Measurements from ENCODE around the gene DNASE2.

DNA sequence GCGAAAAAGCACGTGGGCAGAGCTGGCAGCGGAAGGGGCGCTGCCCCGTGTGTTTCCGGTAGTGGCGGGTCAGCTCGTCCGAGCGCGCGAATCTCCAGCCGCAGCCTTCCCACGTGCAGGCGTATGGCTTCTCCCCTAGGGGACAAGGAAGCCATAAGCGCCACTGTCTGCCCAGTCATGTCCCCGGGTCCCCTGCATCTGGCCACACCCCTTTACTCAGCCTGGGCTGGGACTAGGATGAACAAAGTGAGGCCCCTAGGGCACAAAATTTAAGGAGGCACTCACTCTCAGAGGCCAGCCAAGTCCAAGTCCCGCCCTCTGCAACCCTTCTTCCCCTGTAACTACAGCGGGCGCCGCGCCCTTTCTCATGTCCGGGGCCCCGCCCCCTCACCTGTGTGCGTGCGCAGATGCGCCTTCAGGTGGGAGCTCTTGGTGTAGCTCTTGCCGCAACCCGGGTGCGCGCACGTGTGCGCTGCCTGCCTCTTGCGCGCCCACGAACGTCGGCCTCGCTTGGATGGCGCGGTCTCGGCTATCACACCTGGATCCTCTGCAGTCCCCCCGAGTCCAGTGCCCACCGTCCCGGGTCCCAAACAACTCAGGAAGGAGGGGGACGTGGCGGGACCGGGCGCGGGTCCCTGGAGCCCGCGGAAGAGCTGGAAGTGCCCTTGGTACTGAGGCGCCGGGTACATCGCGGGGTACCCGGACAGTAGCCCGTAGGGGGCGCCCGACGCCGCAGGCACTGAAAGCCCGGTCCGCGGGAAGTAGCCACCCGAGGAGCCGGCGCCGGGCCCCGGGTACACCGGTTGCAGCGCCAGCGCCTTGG is 3.9 kb upstream of the DNASE2 start:
- TF ChIP-seq CTCF (IDR thresholded peaks at IDR 0.05; ENCODE audit: low read depth, low read length) (peak; percentile 86), EZH2phosphoT487 (IDR thresholded peaks at IDR 0.05; ENCODE audit: low read depth) (no peak)

All from OCI-LY3 (cell line).